LNCAP (cell line): Measurements from ENCODE around the gene EN1.

Experiments used
- TF ChIP-seq, protein P1 (sequence below): fragments of 450-650 bp; IDR thresholded peaks from 2 replicates; pipeline ENCODE4 v1.5.1; 2017; ENCODE audit warnings: mild to moderate bottlenecking

Gene EN1

DNA sequence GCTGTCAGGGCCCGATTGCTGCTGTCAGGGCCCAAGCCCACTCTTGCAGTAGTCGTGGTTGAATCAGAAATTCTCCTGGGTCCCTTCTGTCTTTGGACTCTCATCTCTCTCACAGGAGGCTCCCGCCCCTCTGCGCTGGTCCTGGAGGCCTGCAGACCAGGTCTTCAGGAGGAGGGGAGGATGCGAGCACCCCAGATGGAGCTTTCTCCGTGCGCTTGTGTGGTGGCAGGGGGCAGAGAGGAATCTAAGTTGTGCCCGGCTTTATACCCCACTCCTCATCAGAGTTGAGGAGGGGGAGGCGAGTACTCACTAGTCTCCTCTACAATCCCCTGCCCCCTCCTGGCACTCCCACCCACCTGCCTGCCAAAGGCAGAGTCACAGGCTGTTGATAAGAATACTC lies 10.4 kb downstream of the EN1 start:
- TF ChIP-seq, protein P1, sequence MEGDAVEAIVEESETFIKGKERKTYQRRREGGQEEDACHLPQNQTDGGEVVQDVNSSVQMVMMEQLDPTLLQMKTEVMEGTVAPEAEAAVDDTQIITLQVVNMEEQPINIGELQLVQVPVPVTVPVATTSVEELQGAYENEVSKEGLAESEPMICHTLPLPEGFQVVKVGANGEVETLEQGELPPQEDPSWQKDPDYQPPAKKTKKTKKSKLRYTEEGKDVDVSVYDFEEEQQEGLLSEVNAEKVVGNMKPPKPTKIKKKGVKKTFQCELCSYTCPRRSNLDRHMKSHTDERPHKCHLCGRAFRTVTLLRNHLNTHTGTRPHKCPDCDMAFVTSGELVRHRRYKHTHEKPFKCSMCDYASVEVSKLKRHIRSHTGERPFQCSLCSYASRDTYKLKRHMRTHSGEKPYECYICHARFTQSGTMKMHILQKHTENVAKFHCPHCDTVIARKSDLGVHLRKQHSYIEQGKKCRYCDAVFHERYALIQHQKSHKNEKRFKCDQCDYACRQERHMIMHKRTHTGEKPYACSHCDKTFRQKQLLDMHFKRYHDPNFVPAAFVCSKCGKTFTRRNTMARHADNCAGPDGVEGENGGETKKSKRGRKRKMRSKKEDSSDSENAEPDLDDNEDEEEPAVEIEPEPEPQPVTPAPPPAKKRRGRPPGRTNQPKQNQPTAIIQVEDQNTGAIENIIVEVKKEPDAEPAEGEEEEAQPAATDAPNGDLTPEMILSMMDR: no peak

DNA sequence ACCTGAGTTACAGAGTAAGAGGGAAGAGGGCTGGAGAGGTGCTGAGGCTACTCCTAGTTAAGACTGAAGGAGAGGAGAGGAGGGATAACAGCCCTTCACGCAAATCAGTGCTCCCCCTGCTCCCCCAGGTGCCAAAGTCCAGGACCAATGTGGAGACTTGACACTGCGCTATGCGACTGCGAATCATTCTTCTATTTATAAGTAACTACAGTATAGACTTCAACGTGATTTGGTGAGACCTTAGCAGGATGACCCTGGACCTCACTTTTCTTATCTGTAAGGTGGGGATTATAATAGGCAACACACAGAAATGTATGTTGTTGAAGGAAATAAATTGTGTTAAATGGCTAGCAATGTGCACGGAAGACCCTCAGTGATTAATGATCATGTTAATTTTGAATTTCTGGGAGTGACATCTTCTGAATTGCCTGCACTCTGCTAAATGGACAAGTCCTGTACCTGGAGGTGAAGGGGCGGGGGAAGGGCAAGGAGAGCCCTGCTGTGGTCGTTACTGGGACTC lies 11.0 kb downstream of the EN1 start:
- TF ChIP-seq, protein P1: no peak

DNA sequence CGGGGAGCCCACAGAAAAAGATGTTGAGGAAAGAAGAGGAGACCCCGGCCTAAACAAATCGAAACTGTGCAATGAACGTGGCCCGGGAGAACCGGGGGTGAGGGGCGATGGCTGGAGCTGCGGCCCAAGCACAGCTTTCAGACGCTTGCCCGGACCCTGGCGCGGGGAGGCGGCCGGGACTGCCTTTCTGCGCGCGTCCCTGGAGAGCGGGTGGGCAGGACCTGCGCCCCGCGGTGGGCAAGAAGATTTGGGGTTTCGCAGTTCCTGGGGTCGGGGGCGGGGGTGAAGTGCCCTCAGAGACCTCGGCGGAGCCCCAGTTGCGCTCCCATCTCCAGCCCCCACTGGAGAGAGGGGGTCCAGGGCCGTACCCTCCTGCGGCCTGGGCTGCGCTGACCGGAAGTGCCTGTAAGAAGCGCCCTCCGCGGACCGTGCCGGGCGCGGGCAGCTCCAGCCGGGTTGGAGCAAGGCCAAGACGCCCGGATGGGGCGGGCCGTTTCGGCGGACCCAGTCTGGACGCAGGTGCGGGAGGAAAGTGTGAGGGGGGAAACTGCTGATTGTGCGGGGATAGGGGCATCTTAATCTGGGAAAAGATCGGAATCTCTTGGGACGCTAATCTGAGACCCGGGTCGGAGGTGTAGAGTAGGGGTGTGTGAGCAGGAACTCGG lies 11.6 kb downstream of the EN1 start:
- TF ChIP-seq, protein P1: no peak

DNA sequence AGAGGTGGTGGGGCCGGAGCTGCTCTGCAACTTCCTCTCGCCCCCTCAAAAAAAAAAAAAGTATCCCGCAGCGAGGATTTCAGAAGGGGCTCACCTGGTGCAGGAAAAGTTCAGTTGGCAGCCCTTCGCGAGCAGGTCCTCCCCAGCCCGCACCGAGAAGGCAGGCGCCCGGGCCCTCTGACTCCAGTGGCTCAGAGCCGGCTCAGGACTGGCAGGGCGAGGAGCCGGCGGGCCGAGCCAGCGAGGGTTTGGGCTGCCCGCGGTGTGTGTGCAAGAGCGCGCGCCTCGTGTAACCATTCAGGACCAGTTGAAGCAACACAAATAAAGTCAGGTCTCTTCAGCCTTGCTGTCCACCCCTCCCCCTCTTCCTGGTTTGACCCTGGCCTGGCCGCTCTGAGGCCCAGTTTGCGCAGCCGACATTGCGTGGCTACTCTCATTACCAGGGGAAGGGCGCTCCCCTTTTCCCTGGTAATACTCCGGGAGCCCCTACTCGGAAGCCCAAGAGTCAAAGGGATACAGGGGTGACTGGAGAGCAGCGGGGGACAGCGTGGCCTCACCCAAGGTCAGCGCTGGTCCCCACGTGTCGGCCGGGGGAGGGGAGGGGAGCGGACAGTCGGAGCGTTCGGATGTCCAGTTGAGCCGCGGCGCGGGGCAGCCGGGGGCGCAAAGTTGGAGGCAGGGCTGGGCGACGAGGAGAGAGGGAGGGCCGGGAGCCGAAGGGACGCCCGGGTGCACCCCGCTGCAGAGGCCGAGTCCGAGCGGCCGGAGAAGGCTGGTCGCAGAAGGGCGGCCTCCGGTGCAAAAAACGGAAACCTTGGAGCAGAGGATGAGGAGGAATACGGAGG lies 12.3 kb downstream of the EN1 start:
- TF ChIP-seq, protein P1: no peak

DNA sequence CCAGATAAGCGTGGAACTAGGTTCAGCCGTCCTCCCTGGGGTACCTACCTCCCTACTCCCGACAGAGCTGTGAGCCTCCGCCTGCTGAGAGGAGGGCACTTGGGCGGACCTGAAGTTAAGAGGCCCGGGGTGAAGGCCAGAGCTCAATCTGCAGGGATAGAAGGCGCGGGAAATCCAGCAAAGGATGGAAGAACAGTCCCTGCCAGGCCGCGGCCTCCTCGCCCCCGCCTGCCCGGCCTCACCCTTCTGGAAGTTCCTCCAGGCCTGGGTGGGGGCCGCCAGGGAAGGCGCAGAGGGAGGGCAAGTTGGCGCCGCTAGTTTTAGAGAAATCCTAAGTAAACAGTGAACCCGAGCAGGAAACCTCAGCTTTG lies 13.0 kb downstream of the EN1 start:
- TF ChIP-seq, protein P1: no peak

DNA sequence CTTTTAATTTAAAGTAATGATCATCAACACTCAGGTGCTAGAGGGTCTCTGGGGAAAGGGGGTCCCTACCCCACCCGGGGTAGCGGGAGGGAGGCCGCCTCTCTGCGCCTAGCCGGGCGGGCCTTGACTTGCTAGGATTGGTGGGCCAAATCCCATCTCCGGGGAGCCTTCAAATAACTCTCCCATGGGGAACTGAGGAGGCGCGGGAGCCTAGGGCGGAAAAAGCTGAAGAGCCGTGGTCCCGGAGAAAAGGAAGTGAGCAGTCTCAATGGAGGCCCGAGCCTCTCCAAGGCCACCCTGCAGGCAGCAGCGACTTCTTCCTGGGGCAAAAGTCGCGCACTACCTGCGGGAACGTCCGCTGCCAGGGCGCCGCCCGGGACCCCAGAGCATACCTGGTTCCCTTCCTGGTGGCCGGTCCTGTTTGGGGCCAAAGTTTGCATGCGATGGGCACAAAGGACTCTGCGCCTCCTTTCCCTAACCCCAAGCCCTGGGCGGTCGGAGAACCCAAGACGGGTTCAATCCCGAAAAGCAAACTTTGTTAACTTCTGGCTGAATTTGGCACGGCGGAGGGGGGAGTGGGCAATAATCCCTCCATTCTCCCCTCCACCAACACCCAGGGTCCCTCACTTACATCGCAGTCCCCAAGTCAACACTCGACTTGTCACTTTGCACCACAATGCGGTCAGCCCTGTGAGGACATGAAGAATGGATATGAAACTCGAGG lies 13.6 kb downstream of the EN1 start:
- TF ChIP-seq, protein P1: no peak
